NCI-H1092 (cell line): ENCODE data around the gene NMBR.
"Not testable (repeated sequence)": the region's sequence is repeated elsewhere in the genome, so short reads cannot be mapped to it uniquely, and the experiment has no call there.

Source experiments
- DNase-seq: peaks from one replicate; lab custom pipeline; 2025; lab: John Stamatoyannopoulos, UW

NMBR gene

GRCh38 chr6:142154336-142154735 is 7.4 kb upstream of the NMBR start:
- DNase-seq, result no peak

GRCh38 chr6:142153196-142153595 is 6.3 kb upstream of the NMBR start:
- no peak for DNase-seq

GRCh38 chr6:142152746-142153145 is 5.8 kb upstream of the NMBR start:
- no peak for DNase-seq

- DNase-seq, result not testable (repeated sequence)
Measured at GRCh38 chr6:142141531-142141930, 5.4 kb downstream of the NMBR start.

GRCh38 chr6:142138876-142139275 is 8.0 kb downstream of the NMBR start:
- DNase-seq, result no peak

- no peak for DNase-seq
Measured at GRCh38 chr6:142132625-142133024, 14.3 kb downstream of the NMBR start, which contains the start of gene GJE1. GJE1 (plus strand) TSS chr6:142132925; CDS start chr6:142133159, 234 bp downstream.

- no peak for DNase-seq
Measured at GRCh38 chr6:142130814-142131213, 16.1 kb downstream of the NMBR start.

- no peak for DNase-seq
Measured at GRCh38 chr6:142121342-142121741, 25.6 kb downstream of the NMBR start.

- no peak for DNase-seq
Measured at GRCh38 chr6:142118925-142119324, 28.0 kb downstream of the NMBR start.

- no peak for DNase-seq
Measured at GRCh38 chr6:142118328-142118727, 28.6 kb downstream of the NMBR start.

- DNase-seq, result no peak
Measured at GRCh38 chr6:142117366-142117765, 29.6 kb downstream of the NMBR start.

GRCh38 chr6:142112451-142113061 is 34.4 kb downstream of the NMBR start:
- DNase-seq, result peak; percentile 45

- not testable (repeated sequence) for DNase-seq
Measured at GRCh38 chr6:142110820-142111219, 36.1 kb downstream of the NMBR start.

GRCh38 chr6:142104820-142105219 is 42.1 kb downstream of the NMBR start:
- not testable (repeated sequence) for DNase-seq

GRCh38 chr6:142088858-142089216 is 58.1 kb downstream of the NMBR start:
- no peak for DNase-seq

GRCh38 chr6:142087950-142088857 is 58.7 kb downstream of the NMBR start:
- no peak for DNase-seq

- DNase-seq, result no peak
Measured at GRCh38 chr6:142079130-142079529, 67.8 kb downstream of the NMBR start.

- DNase-seq, result no peak
Measured at GRCh38 chr6:142075516-142076101, 71.3 kb downstream of the NMBR start.

GRCh38 chr6:142074516-142074915 is 72.4 kb downstream of the NMBR start:
- no peak for DNase-seq

GRCh38 chr6:142071981-142072380 is 74.9 kb downstream of the NMBR start:
- no peak for DNase-seq

GRCh38 chr6:142068416-142068815 is 78.5 kb downstream of the NMBR start:
- no peak for DNase-seq

GRCh38 chr6:142062861-142063260 is 84.1 kb downstream of the NMBR start:
- not testable (repeated sequence) for DNase-seq
